ENCODE data around the gene NYAP2. TPM values are rescaled to one million over a fixed set of nuclear protein-coding genes. Genes with fewer than 3 reads are reported as not detected.

Gene NYAP2
- total RNA-seq, 1 experiment from 2014 or later = not detected

- Mint-ChIP-seq H3K4me1 (peaks cover 14% of the 10 kb centered on the region), H3K9me3 (peaks cover 11% of the 10 kb centered on the region; the same call in 1 of the 2 replicates), H3K36me3 (no peaks in the 10 kb centered on the region), H3K27me3 (ENCODE audit: low read depth) (peaks cover 2% of the 10 kb centered on the region; the same call in 1 of the 2 replicates), H3K4me3 (no peak overlapping the region), H3K27ac (no peak overlapping the region)
- ChIA-PET POLR2A (interaction anchor here (0.9 kb wide), 1 partner anchor 11 kb away, joined by 9 read pairs; no protein-coding TSS in a partner anchor), CTCF (no interaction called here)
- no peak for DNase-seq (ENCODE audit: low spot score)
- TF ChIP-seq CDX4 (CRISPR knock-in tag; IDR thresholded peaks at IDR 0.05; ENCODE audit: borderline replicate concordance) = no peak
- no peak for TF ChIP-seq GTF2I (CRISPR knock-in tag; conservative IDR thresholded peaks at IDR 0.05)
- TF ChIP-seq ZNF396 (CRISPR knock-in tag; IDR thresholded peaks at IDR 0.05; ENCODE audit: borderline replicate concordance) = no peak
- TF ChIP-seq NR2C2 (CRISPR knock-in tag; IDR thresholded peaks at IDR 0.05) = no peak
- no peak for TF ChIP-seq IRF1 (CRISPR knock-in tag; IDR thresholded peaks at IDR 0.05)
- no peak for ATAC-seq
Measured at GRCh38 chr2:225472161-225472560, 72.7 kb downstream of the NYAP2 start.

- no peak for DNase-seq (ENCODE audit: low spot score)
- Mint-ChIP-seq H3K4me1 (no peaks in the 10 kb centered on the region), H3K9me3 (peaks cover 3% of the 10 kb centered on the region; the same call in 1 of the 2 replicates), H3K4me3 (no peak overlapping the region), H3K27ac (no peak overlapping the region), H3K36me3 (no peaks in the 10 kb centered on the region), H3K27me3 (ENCODE audit: low read depth) (no peaks in the 10 kb centered on the region)
- ATAC-seq = no peak
- ChIA-PET POLR2A (no interaction called here), CTCF (no interaction called here)
- TF ChIP-seq FOXP1 (CRISPR knock-in tag; IDR thresholded peaks at IDR 0.05; ENCODE audit: borderline replicate concordance) = no peak
- no peak for TF ChIP-seq ZNF425 (CRISPR knock-in tag; conservative IDR thresholded peaks at IDR 0.05)
- TF ChIP-seq ZNF416 (CRISPR knock-in tag; IDR thresholded peaks at IDR 0.05) = no peak
- TF ChIP-seq HMGXB4 (CRISPR knock-in tag; IDR thresholded peaks at IDR 0.05) = no peak
- no peak for TF ChIP-seq FOXJ3 (CRISPR knock-in tag; IDR thresholded peaks at IDR 0.05; ENCODE audit: borderline replicate concordance)
- no peak for TF ChIP-seq ZMAT4 (CRISPR knock-in tag; IDR thresholded peaks at IDR 0.05)
- TF ChIP-seq ATF2 (CRISPR knock-in tag; IDR thresholded peaks at IDR 0.05; ENCODE audit: borderline replicate concordance, low read depth) = no peak
- TF ChIP-seq NR3C1 (CRISPR knock-in tag; conservative IDR thresholded peaks at IDR 0.05; ENCODE audit: low read depth) = no peak
- no peak for TF ChIP-seq NR2C2 (CRISPR knock-in tag; IDR thresholded peaks at IDR 0.05)
- no peak for TF ChIP-seq GRHL2 (CRISPR knock-in tag; IDR thresholded peaks at IDR 0.05; ENCODE audit: insufficient replicate concordance, severe bottlenecking)
- no peak for TF ChIP-seq AR (CRISPR knock-in tag; IDR thresholded peaks at IDR 0.05)
- no peak for TF ChIP-seq ATF1 (CRISPR knock-in tag; IDR thresholded peaks at IDR 0.05)
- TF ChIP-seq ZNF219 (CRISPR knock-in tag; IDR thresholded peaks at IDR 0.05; ENCODE audit: borderline replicate concordance) = no peak
- TF ChIP-seq ZNF671 (CRISPR knock-in tag; IDR thresholded peaks at IDR 0.05) = no peak
- no peak for TF ChIP-seq SP1 (CRISPR knock-in tag; conservative IDR thresholded peaks at IDR 0.05)
- TF ChIP-seq ZNF512 (CRISPR knock-in tag; IDR thresholded peaks at IDR 0.05; ENCODE audit: borderline replicate concordance) = no peak
- TF ChIP-seq RORB (CRISPR knock-in tag; IDR thresholded peaks at IDR 0.05) = no peak
Measured at GRCh38 chr2:225479386-225479785, 79.9 kb downstream of the NYAP2 start.

All from WTC11 (cell line).